Activated CD4-positive, alpha-beta memory T cell treated with anti-CD3 and anti-CD28 coated beads, Interleukin-2, amount 10 ng/mL, durations not matched to agents 7 days and 5 days (primary cell): Measurements from ENCODE around the gene TMEM135. TPM values are rescaled to one million over a fixed set of nuclear protein-coding genes. Genes with fewer than 3 reads are reported as not detected.
"Not testable (repeated sequence)": the region's sequence is repeated elsewhere in the genome, so short reads cannot be mapped to it uniquely, and the experiment has no call there.

Experiments
- CTCF ChIA-PET: fragments of 350-600 bp; sonication (Branson Sonifier 250); formaldehyde crosslinking; loops from one replicate; lab custom pipeline; 2021; ENCODE audit warnings: antibody characterized with exemption, inconsistent platforms; lab: Charles Lee
- POLR2A ChIA-PET: fragments of 350-600 bp; sonication (Branson Sonifier 250); formaldehyde crosslinking; loops from one replicate; lab custom pipeline; 2021; ENCODE audit warnings: antibody characterized with exemption; lab: Charles Lee
- DNase-seq: peaks from one replicate; pipeline ENCODE4 v3.0.0-alpha.2; 2020
- H3K27ac Mint-ChIP-seq: one replicate; pipeline ENCODE4 v1.8.0; 2021; ENCODE audit warnings: mild to moderate bottlenecking, mixed read lengths
- H3K27me3 Mint-ChIP-seq: one replicate; pipeline ENCODE4 v1.8.0; 2021; ENCODE audit warnings: mixed read lengths
- H3K36me3 Mint-ChIP-seq: one replicate; pipeline ENCODE4 v1.8.0; 2021; ENCODE audit warnings: low read depth, mixed read lengths
- H3K4me1 Mint-ChIP-seq: one replicate; pipeline ENCODE4 v1.8.0; 2021; ENCODE audit warnings: mixed read lengths
- H3K4me3 Mint-ChIP-seq: one replicate; pipeline ENCODE4 v1.8.0; 2021; ENCODE audit warnings: mild to moderate bottlenecking, mixed read lengths
- H3K9me3 Mint-ChIP-seq: one replicate; pipeline ENCODE4 v1.8.0; 2021; ENCODE audit warnings: mixed read lengths
- total RNA-seq, 2 experiments: library from RNA; stranded (reverse); gene quantifications; one replicate each; pipeline ENCODE4 v1.2.3, GENCODE V29; 2021

Gene TMEM135
- total RNA-seq, 2 experiments from 2014 or later, result 38.3 to 46.9 TPM

DNA sequence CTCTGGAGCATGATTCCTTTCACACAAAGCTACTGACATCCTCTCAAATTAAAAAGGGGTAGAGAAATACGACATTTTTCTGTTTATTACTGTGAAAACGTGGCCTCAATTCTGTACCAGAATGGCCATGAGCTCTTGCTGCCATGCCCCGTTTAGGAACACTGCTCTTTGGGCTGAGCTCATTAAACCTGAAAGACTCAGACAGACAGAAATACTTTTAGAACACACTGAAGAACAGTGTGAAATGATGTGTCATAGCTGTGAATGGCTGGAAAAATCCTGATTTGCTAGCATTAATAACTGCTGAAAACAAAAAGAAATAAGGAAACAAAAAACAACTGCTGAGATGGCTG lies 32.2 kb upstream of the TMEM135 start:
- no peaks in the 10 kb centered on the region for H3K9me3 Mint-ChIP-seq
- CTCF ChIA-PET, result no interaction called here

GRCh38 chr11:87006035-87006434 lies 31.7 kb upstream of the TMEM135 start:
- no peak for DNase-seq
- ChIA-PET CTCF (no interaction called here), POLR2A (no interaction called here)
- Mint-ChIP-seq H3K27ac (no peak overlapping the region), H3K27me3 (no peaks in the 10 kb centered on the region), H3K4me1 (peaks cover 19% of the 10 kb centered on the region), H3K36me3 (no peaks in the 10 kb centered on the region), H3K4me3 (no peak overlapping the region), H3K9me3 (no peaks in the 10 kb centered on the region)

More for the DNA sequence above, 32.2 kb upstream of the TMEM135 start:
- no peak overlapping the region for H3K4me3 Mint-ChIP-seq
- no peak for DNase-seq
- H3K27ac Mint-ChIP-seq, result no peak overlapping the region
- H3K27me3 Mint-ChIP-seq, result no peaks in the 10 kb centered on the region
- POLR2A ChIA-PET, result no interaction called here
- no peaks in the 10 kb centered on the region for H3K36me3 Mint-ChIP-seq
- H3K4me1 Mint-ChIP-seq, result peaks cover 15% of the 10 kb centered on the region

- Mint-ChIP-seq H3K4me3 (no peak overlapping the region), H3K4me1 (peaks cover 14% of the 10 kb centered on the region), H3K36me3 (no peaks in the 10 kb centered on the region), H3K27me3 (no peaks in the 10 kb centered on the region), H3K9me3 (no peaks in the 10 kb centered on the region), H3K27ac (no peak overlapping the region)
- DNase-seq, result no peak
- CTCF ChIA-PET, result interaction anchor here (1.4 kb wide), 1 partner anchor 13 kb away, joined by 8 read pairs; no protein-coding TSS in a partner anchor
- POLR2A ChIA-PET, result no interaction called here
Observed at GRCh38 chr11:87007963-87008362, 29.8 kb upstream of the TMEM135 start.

DNA sequence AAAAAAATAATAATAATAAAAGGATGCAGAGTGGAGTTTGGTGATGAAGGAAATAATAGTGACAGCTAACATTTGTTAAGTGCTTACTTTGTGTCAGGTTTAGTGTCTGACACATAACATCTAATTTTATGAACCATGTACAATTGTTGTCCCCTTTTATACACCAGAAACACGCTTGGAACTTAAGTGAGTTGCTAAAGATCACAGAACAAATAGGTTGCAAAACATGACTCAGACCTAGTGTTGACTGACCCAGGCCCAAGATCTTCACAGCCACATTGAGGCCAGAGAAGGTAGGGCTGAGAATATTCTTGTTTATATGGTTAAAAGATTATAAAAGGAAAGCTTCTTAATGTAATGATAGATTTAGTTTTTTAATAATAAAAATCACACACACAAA lies 25.6 kb upstream of the TMEM135 start:
- DNase-seq, result no peak
- ChIA-PET CTCF (no interaction called here), POLR2A (no interaction called here)
- no peak overlapping the region for H3K4me3 Mint-ChIP-seq
- no peak overlapping the region for H3K27ac Mint-ChIP-seq
- no peaks in the 10 kb centered on the region for H3K9me3 Mint-ChIP-seq
- no peaks in the 10 kb centered on the region for H3K27me3 Mint-ChIP-seq
- H3K36me3 Mint-ChIP-seq, result no peaks in the 10 kb centered on the region
- peaks cover 9% of the 10 kb centered on the region for H3K4me1 Mint-ChIP-seq

- no peak for DNase-seq
- no peaks in the 10 kb centered on the region for H3K9me3 Mint-ChIP-seq
- H3K27ac Mint-ChIP-seq, result no peak overlapping the region
- H3K4me3 Mint-ChIP-seq, result no peak overlapping the region
- ChIA-PET CTCF (interaction anchor here (1.0 kb wide), 1 partner anchor 25 kb away, joined by 3 read pairs; the partner anchor contains the start of gene TMEM135), POLR2A (no interaction called here)
- H3K27me3 Mint-ChIP-seq, result no peaks in the 10 kb centered on the region
- H3K4me1 Mint-ChIP-seq, result peaks cover 9% of the 10 kb centered on the region
- no peaks in the 10 kb centered on the region for H3K36me3 Mint-ChIP-seq
Observed at GRCh38 chr11:87012673-87013072, 25.1 kb upstream of the TMEM135 start.

DNA sequence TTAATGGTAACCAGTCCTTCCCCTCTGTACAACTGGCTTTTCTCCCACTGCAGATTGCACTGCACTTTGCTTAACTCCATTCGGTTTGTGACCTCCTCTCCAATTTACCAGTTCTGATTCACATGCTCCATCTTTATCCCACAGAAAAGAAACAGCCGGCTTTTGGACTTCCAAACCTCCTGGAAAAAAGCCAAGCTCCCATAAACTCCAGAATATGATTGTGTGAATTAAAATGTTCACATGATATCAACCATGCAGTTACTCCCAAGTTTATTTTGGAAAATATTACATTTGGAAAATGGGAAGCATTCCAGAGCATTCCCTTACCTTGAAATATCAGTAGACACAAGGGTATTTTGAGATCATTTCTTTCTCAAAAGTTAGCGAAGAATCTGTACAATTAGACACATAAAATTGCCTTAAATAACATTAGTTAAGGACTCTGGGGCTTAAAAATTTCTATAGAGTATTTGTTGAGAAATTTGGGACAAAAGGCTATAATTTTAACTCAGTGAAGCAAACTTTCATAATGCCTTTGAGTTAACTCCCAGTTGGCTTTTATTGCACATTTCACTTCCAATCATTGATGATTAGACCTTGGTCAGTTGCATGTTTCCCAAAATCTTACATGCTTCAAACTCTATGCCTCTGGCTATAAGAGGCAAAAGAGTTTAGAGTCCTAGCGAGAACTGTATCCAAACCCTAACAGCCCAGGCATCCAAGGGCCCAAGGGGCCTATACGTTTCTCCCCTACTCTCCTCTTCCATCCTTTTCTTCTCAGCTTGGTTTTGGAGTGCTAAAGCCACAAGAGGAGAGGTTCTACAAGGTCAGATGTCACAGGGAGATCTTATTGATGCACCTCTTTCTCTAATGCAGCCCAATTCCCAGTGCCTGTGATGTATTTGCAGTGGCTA lies 23.6 kb upstream of the TMEM135 start:
- Mint-ChIP-seq H3K4me3 (no peak overlapping the region), H3K9me3 (no peaks in the 10 kb centered on the region), H3K27me3 (no peaks in the 10 kb centered on the region), H3K36me3 (no peaks in the 10 kb centered on the region), H3K4me1 (peaks cover 9% of the 10 kb centered on the region), H3K27ac (no peak overlapping the region)
- POLR2A ChIA-PET, result no interaction called here
- no peak for DNase-seq
- CTCF ChIA-PET, result no interaction called here

GRCh38 chr11:87015645-87016044 lies 22.1 kb upstream of the TMEM135 start:
- no peak overlapping the region for H3K27ac Mint-ChIP-seq
- H3K9me3 Mint-ChIP-seq, result no peaks in the 10 kb centered on the region
- no peak overlapping the region for H3K4me3 Mint-ChIP-seq
- H3K27me3 Mint-ChIP-seq, result no peaks in the 10 kb centered on the region
- H3K36me3 Mint-ChIP-seq, result no peaks in the 10 kb centered on the region
- peaks cover 13% of the 10 kb centered on the region for H3K4me1 Mint-ChIP-seq
- ChIA-PET CTCF (no interaction called here), POLR2A (no interaction called here)
- DNase-seq, result no peak

- Mint-ChIP-seq H3K27me3 (no peaks in the 10 kb centered on the region), H3K9me3 (no peaks in the 10 kb centered on the region), H3K4me1 (peaks cover 22% of the 10 kb centered on the region), H3K36me3 (no peaks in the 10 kb centered on the region), H3K27ac (no peak overlapping the region), H3K4me3 (no peak overlapping the region)
- DNase-seq, result no peak
- POLR2A ChIA-PET, result no interaction called here
- CTCF ChIA-PET, result no interaction called here
Observed at GRCh38 chr11:87019613-87020271, 18.0 kb upstream of the TMEM135 start.

GRCh38 chr11:87020336-87020735 lies 17.4 kb upstream of the TMEM135 start:
- no peaks in the 10 kb centered on the region for H3K36me3 Mint-ChIP-seq

DNA sequence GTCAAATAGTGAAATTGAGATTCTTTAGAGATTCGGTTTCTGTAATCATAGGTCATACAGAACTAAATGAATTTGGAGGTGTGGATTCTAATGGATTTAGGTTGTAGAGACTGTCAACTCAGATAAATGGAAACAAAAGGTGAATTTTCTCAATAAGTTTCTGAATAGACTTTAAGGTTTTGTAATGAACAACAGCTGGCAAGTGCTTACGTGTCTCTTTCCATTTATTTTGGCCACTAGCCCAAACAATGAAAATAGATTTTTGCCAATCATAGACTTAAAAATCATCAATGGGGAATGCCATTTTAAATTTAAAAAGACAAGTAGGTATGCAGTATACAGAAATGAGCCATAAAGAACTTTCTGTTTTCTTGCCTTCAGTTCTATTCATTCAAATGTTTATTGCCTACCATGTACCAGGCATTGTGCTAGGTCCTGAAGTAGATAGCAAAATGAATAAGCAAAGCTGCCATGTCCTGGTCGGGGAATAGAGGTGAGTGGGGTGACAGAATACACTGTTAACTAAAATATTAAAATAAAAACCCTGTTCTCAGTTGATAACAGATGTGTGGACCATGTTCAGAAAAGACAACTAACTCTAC lies 16.9 kb upstream of the TMEM135 start:
- no peaks in the 10 kb centered on the region for H3K36me3 Mint-ChIP-seq
- no peaks in the 10 kb centered on the region for H3K9me3 Mint-ChIP-seq
- ChIA-PET POLR2A (no interaction called here), CTCF (interaction anchor here (0.6 kb wide), 1 partner anchor 75 kb away, joined by 3 read pairs; no protein-coding TSS in a partner anchor)
- no peak for DNase-seq
- peaks cover 3% of the 10 kb centered on the region for H3K27me3 Mint-ChIP-seq
- H3K4me1 Mint-ChIP-seq, result peaks cover 22% of the 10 kb centered on the region
- no peak overlapping the region for H3K27ac Mint-ChIP-seq
- no peak overlapping the region for H3K4me3 Mint-ChIP-seq

More at GRCh38 chr11:87020336-87020735, 17.4 kb upstream of the TMEM135 start:
- peaks cover 22% of the 10 kb centered on the region for H3K4me1 Mint-ChIP-seq
- no peak for DNase-seq
- H3K9me3 Mint-ChIP-seq, result no peaks in the 10 kb centered on the region
- no peak overlapping the region for H3K4me3 Mint-ChIP-seq
- H3K27me3 Mint-ChIP-seq, result peaks cover under 1% of the 10 kb centered on the region
- H3K27ac Mint-ChIP-seq, result no peak overlapping the region
- ChIA-PET POLR2A (no interaction called here), CTCF (no interaction called here)

DNA sequence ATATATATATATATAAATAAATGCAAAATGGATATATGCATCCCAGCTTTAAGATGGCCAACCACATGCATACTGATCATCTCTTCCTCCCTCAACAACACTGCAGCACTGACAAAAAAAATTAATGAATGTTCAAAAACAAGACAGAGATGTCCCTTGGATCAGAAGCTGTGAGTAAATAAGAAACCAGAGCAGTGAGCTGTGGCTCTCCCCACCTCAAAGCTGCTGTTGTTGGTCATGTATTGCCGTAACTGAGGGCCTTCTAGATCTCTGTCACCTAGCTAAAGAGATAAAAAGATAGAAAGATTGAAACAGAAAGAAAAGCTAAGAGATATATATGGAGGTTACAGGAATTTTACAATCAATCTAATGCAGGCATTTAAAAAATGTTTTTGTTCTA lies 15.5 kb upstream of the TMEM135 start:
- CTCF ChIA-PET, result no interaction called here
- Mint-ChIP-seq H3K27me3 (peaks cover 3% of the 10 kb centered on the region), H3K9me3 (no peaks in the 10 kb centered on the region), H3K36me3 (no peaks in the 10 kb centered on the region), H3K27ac (no peak overlapping the region), H3K4me3 (no peak overlapping the region), H3K4me1 (peaks cover 22% of the 10 kb centered on the region)
- POLR2A ChIA-PET, result interaction anchor here (1.0 kb wide), 1 partner anchor 15 kb away, joined by 3 read pairs; the partner anchor contains the start of gene TMEM135
- peak; percentile 36 for DNase-seq

DNA sequence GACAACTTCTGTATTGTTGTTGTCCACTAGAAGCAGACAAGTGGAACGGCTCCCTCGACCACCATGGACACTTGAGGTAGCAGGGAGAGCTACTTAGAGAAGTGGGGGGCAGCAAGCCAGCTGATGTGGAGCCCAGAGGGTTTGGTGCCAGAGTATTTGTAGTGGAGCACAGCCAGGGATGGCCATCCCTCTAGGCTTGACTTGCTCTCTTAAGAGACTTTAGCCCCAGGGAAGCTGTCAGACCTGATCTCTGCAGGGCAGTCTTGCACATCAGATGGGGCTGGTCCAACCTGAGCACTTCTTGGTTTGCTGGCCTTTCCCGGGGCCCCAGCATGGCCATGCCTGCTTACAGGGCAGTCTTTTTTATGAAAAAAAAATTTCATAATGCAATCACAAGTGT lies 15.0 kb upstream of the TMEM135 start:
- ChIA-PET POLR2A (interaction anchor here (1.0 kb wide), 1 partner anchor 15 kb away, joined by 3 read pairs; the partner anchor contains the start of gene TMEM135), CTCF (no interaction called here)
- H3K36me3 Mint-ChIP-seq, result no peaks in the 10 kb centered on the region
- H3K27me3 Mint-ChIP-seq, result peaks cover 3% of the 10 kb centered on the region
- DNase-seq, result no peak
- H3K9me3 Mint-ChIP-seq, result no peaks in the 10 kb centered on the region
- no peak overlapping the region for H3K27ac Mint-ChIP-seq
- H3K4me1 Mint-ChIP-seq, result peaks cover 22% of the 10 kb centered on the region
- no peak overlapping the region for H3K4me3 Mint-ChIP-seq

DNA sequence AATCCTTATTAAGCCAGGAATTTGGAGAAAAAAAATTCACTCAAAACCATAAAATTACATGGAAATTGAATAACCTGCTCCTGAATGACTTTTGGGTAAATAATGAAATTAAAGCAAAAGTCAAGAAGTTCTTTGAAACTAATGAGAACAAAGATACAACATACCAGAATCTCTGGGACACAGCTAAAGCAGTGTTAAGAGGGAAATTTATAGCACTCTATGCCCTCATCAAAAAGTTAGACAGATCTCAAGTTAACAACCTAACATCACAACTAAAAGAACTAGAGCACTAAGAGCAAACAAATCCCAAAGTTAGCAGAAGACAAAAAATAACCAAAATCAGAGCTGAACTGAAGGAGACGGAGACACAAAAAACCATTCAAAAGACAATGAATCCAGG lies 11.3 kb upstream of the TMEM135 start:
- H3K4me3 Mint-ChIP-seq, H3K27me3 Mint-ChIP-seq, H3K27ac Mint-ChIP-seq, H3K36me3 Mint-ChIP-seq, POLR2A ChIA-PET, H3K9me3 Mint-ChIP-seq, DNase-seq: not testable (repeated sequence)
- CTCF ChIA-PET, result interaction anchor here (1.9 kb wide), 1 partner anchor 11 kb away, joined by 6 read pairs; the partner anchor contains the start of gene TMEM135
- peaks cover 27% of the 10 kb centered on the region for H3K4me1 Mint-ChIP-seq
